WTC11 (cell line): ENCODE measurements around the gene FBF1. TPM values are rescaled to one million over a fixed set of nuclear protein-coding genes. Genes with fewer than 3 reads are reported as not detected.

Experiments
- ATAC-seq: fragments of 200-7000 bp; cut with Tn5 transposase; 2 replicates; pipeline ENCODE4 v1.10.0; 2021; ENCODE audit warnings: mild to moderate bottlenecking, moderate library complexity
- CTCF ChIA-PET: fragments of 300-600 bp; sonication (Branson Sonifier 250); formaldehyde crosslinking; loops from one replicate; lab custom pipeline; 2021; ENCODE audit warnings: antibody characterized with exemption; lab: Charles Lee
- POLR2A ChIA-PET: fragments of 350-600 bp; sonication (Branson Sonifier 250); formaldehyde crosslinking; loops from one replicate; lab custom pipeline; 2021; ENCODE audit warnings: antibody characterized with exemption; lab: Charles Lee
- DNase-seq: peaks from one replicate; pipeline ENCODE4 v3.0.0; 2021; ENCODE audit warnings: low spot score
- H3K27ac Mint-ChIP-seq: 2 replicates; pipeline ENCODE4 v1.8.0; 2021; ENCODE audit warnings: mixed read lengths
- H3K27me3 Mint-ChIP-seq: 2 replicates; pipeline ENCODE4 v1.8.0; 2021; ENCODE audit warnings: low read depth, mild to moderate bottlenecking, moderate library complexity, mixed read lengths
- H3K36me3 Mint-ChIP-seq: 2 replicates; pipeline ENCODE4 v1.8.0; 2021; ENCODE audit warnings: mixed read lengths
- H3K4me1 Mint-ChIP-seq: 2 replicates; pipeline ENCODE4 v1.8.0; 2022; ENCODE audit warnings: mixed read lengths
- H3K4me3 Mint-ChIP-seq: 2 replicates; pipeline ENCODE4 v1.8.0; 2021; ENCODE audit warnings: mild to moderate bottlenecking, moderate library complexity, mixed read lengths
- H3K9me3 Mint-ChIP-seq: 2 replicates; pipeline ENCODE4 v1.8.0; 2021; ENCODE audit warnings: mixed read lengths
- CBFB ChIP-seq: sonication (generic); formaldehyde crosslinking; IDR thresholded peaks from 2 replicates; pipeline ENCODE4 v1.8.1; 2022; ENCODE audit warnings: mild to moderate bottlenecking, low read depth, missing genetic modification reagents
- EMX1 ChIP-seq: fragments of 250-450 bp; sonication (Bioruptor Pico); IDR thresholded peaks from 2 replicates; pipeline ENCODE4 v1.8.0; 2021; ENCODE audit warnings: mild to moderate bottlenecking
- ETV6 ChIP-seq: sonication (generic); formaldehyde crosslinking; IDR thresholded peaks from 2 replicates; pipeline ENCODE4 v1.8.1; 2022; ENCODE audit warnings: mild to moderate bottlenecking, missing genetic modification reagents
- FOXP1 ChIP-seq: sonication (generic); formaldehyde crosslinking; IDR thresholded peaks from 2 replicates; pipeline ENCODE4 v1.8.0; 2022; ENCODE audit warnings: missing genetic modification reagents, mild to moderate bottlenecking, moderate library complexity, borderline replicate concordance
- GRHL2 ChIP-seq: fragments of 250-450 bp; sonication (Bioruptor Pico); IDR thresholded peaks from 2 replicates; pipeline ENCODE4 v1.8.0; 2022; ENCODE audit warnings: mild to moderate bottlenecking, moderate library complexity; ENCODE audit not compliant: insufficient replicate concordance, severe bottlenecking
- GTF2I ChIP-seq: fragments of 250-450 bp; sonication (Bioruptor Pico); conservative IDR thresholded peaks from 2 replicates; pipeline ENCODE4 v1.4.0; 2021; ENCODE audit warnings: mild to moderate bottlenecking
- JUN ChIP-seq: sonication (generic); formaldehyde crosslinking; IDR thresholded peaks from 2 replicates; pipeline ENCODE4 v1.8.0; 2023; ENCODE audit warnings: mild to moderate bottlenecking, missing genetic modification reagents
- KAT7 ChIP-seq: sonication (generic); formaldehyde crosslinking; IDR thresholded peaks from 2 replicates; pipeline ENCODE4 v1.8.1; 2023; ENCODE audit warnings: missing genetic modification reagents, mild to moderate bottlenecking, borderline replicate concordance
- ZNF219 ChIP-seq: sonication (generic); formaldehyde crosslinking; IDR thresholded peaks from 2 replicates; pipeline ENCODE4 v1.8.0; 2023; ENCODE audit warnings: missing genetic modification reagents, mild to moderate bottlenecking, borderline replicate concordance
- ZNF232 ChIP-seq: sonication (generic); formaldehyde crosslinking; IDR thresholded peaks from 2 replicates; pipeline ENCODE4 v1.8.0; 2022; ENCODE audit warnings: mild to moderate bottlenecking, missing genetic modification reagents
- ZNF671 ChIP-seq: fragments of 250-450 bp; sonication (Bioruptor Pico); IDR thresholded peaks from 2 replicates; pipeline ENCODE4 v1.8.0; 2021; ENCODE audit warnings: mild to moderate bottlenecking
- total RNA-seq: library from RNA; stranded (reverse); gene quantifications from 3 replicates; pipeline ENCODE4 v1.2.3, GENCODE V29; 2021
- TF ChIP-seq, protein P1 (sequence below): fragments of 250-450 bp; sonication (Bioruptor Pico); conservative IDR thresholded peaks from 2 replicates; pipeline ENCODE4 v1.9.0; 2021; ENCODE audit warnings: mild to moderate bottlenecking
- TF ChIP-seq, protein P2 (sequence below): sonication (generic); formaldehyde crosslinking; IDR thresholded peaks from 2 replicates; pipeline ENCODE4 v1.8.0; 2022; ENCODE audit warnings: mild to moderate bottlenecking, missing genetic modification reagents
- TF ChIP-seq, protein P3 (sequence below): sonication (generic); formaldehyde crosslinking; conservative IDR thresholded peaks from 2 replicates; pipeline ENCODE4 v1.8.1; 2022; ENCODE audit warnings: mild to moderate bottlenecking, missing genetic modification reagents
- TF ChIP-seq, protein P4 (sequence below): fragments of 250-450 bp; sonication (Bioruptor Pico); IDR thresholded peaks from 2 replicates; pipeline ENCODE4 v1.9.0; 2021; ENCODE audit warnings: mild to moderate bottlenecking, borderline replicate concordance
- TF ChIP-seq, protein P5 (sequence below): fragments of 200-600 bp; IDR thresholded peaks from 2 replicates; pipeline ENCODE4 v1.8.0; 2022; ENCODE audit warnings: antibody characterized with exemption
- TF ChIP-seq, protein P6 (sequence below): sonication (generic); formaldehyde crosslinking; IDR thresholded peaks from 2 replicates; pipeline ENCODE4 v1.8.1; 2022; ENCODE audit warnings: missing genetic modification reagents, borderline replicate concordance
- TF ChIP-seq, protein P7 (sequence below): fragments of 250-450 bp; sonication (Bioruptor Pico); IDR thresholded peaks from 2 replicates; pipeline ENCODE4 v1.9.0; 2021; ENCODE audit warnings: moderate library complexity, mild to moderate bottlenecking, inconsistent platforms, borderline replicate concordance

FBF1 gene
- total RNA-seq, 1 experiment from 2014 or later: 19.8 TPM

DNA sequence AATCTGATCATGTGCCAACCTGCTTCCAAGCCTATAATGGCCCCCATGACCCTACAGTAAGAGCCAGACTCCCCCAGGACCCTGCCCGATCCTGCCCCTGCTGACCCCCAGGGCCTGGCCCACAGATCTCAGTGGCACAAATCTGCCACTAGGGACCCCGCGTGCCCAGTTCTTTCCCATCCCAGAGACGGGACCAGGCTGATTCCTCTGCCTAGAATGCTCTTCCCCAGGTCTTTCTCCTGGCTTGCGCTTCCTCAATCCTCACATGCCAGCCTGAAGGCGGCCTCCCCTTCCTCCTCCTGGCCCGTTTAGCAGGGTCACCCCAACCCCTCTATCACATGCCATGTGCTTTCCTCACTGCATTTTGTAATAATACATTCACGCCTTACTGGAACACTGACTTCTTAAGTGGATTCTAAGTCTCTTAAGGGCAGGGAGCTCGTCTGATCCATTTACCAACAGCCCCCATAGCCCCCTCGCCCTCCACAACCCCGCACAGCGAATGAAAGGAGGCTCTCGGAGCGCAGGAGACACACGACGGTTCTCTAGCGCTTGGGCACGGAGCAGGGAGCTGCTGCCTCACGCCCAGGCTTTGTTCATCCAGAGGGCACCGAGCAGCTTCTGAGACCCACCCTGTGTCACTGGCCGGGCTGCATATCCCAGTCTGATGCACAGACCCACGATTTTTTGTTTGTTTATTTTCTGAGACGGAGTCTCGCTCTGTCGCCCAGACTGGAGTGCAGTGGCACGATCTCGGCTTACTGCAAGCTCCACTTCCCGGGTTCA is 45.3 kb downstream of the FBF1 start (continued):
- TF ChIP-seq, protein P1, sequence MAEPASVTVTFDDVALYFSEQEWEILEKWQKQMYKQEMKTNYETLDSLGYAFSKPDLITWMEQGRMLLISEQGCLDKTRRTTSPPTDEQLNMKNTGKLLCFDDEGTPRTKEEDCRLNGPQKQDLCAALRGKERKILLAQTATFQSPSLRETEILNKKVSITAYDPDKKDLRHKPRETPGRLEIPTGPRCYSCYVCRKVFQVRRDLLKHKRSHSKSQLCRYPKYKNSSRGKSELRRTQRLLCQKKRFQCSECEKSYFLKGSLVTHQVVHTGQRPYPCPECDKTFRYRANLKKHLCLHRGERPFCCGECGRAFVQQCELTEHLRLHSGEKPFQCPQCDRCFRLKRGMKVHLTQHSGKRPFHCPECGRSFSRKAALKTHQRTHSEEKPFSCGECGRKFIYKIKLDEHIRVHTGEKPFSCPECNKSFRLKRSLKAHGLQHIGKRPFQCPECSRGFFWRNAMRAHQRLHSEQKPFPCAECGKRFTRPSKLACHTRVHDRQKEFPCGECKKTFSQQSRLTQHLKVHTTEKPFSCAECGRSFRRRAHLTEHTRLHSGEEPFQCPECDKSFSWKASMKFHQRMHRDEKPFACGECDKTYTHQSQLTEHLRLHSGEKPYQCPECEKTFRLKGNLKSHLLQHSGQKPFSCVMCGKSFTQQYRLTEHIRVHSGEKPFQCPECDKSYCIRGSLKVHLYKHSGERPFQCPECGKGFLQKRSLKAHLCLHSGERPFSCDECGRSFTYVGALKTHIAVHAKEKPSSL (CRISPR knock-in tag): no peak
- TF ChIP-seq ZNF671 (CRISPR knock-in tag) (no peak), ZNF232 (CRISPR knock-in tag) (peak; percentile 44; the same call in 1 of the 2 replicates), JUN (CRISPR knock-in tag) (no peak), GTF2I (CRISPR knock-in tag) (no peak), KAT7 (CRISPR knock-in tag) (no peak), EMX1 (CRISPR knock-in tag) (no peak)
- TF ChIP-seq, protein P2, sequence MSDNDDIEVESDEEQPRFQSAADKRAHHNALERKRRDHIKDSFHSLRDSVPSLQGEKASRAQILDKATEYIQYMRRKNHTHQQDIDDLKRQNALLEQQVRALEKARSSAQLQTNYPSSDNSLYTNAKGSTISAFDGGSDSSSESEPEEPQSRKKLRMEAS (CRISPR knock-in tag): 0 out of 2 replicates have a peak, but pooled peaks have one; percentile 7

DNA sequence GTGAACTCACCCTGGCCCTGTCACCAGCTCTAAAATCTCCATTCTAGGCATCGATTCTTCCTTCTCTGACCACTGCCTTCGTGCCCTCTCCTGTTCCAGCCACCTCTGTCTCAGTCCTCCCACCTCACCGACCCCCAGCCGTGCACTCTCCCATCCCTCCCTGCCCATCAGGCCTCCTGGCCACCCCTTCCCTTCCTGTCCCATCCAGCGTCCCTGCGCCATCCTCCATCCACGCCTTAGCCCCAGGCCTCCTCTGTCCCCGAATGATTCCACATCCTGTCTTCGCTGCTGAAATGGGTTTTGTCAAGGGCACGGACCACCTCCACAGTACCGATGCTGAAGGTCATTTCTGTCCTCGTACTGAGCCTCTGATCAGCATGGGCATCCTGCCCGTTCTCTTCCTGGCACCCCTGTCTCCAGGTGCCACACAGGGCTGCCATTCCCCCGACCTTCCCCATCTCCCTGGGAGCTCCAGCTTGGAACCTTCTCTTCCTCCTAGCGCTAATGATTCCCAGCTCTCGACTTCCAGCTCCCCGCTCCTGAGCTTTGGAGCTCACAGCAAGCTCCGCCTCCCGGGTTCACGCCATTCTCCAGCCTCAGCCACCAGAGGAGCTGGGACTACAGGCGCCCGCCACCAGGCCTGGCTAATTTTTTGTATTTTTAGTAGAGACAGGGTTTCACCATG is 46.7 kb downstream of the FBF1 start:
- no peaks in the 10 kb centered on the region for H3K9me3 Mint-ChIP-seq
- no peaks in the 10 kb centered on the region for H3K27me3 Mint-ChIP-seq
- ATAC-seq (no peak), DNase-seq (no peak)
- ChIA-PET CTCF (interaction anchor here (0.5 to 7.5 kb wide), 16 partner anchors 11 to 774 kb away, joined by 3 to 71 read pairs (median 5); partner anchors contain the start of genes CDK3, MRPL38, TRIM47 and WBP2), POLR2A (interaction anchor here (0.9 kb wide), 2 partner anchors 17 to 39 kb away, joined by 3 read pairs; partner anchors contain the start of gene WBP2)
- H3K27ac Mint-ChIP-seq: peak overlapping the region; percentile 93
- peaks cover 11% of the 10 kb centered on the region for H3K36me3 Mint-ChIP-seq
- peak overlapping the region; percentile 44 for H3K4me3 Mint-ChIP-seq
- peaks cover 26% of the 10 kb centered on the region for H3K4me1 Mint-ChIP-seq
- TF ChIP-seq ZNF671 (CRISPR knock-in tag) (no peak), ZNF219 (CRISPR knock-in tag) (no peak), CBFB (CRISPR knock-in tag) (no peak), ETV6 (CRISPR knock-in tag) (no peak), GRHL2 (CRISPR knock-in tag) (no peak), FOXP1 (CRISPR knock-in tag) (no peak)
- TF ChIP-seq, protein P3, sequence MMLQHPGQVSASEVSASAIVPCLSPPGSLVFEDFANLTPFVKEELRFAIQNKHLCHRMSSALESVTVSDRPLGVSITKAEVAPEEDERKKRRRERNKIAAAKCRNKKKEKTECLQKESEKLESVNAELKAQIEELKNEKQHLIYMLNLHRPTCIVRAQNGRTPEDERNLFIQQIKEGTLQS (CRISPR knock-in tag): no peak
- TF ChIP-seq, protein P4, sequence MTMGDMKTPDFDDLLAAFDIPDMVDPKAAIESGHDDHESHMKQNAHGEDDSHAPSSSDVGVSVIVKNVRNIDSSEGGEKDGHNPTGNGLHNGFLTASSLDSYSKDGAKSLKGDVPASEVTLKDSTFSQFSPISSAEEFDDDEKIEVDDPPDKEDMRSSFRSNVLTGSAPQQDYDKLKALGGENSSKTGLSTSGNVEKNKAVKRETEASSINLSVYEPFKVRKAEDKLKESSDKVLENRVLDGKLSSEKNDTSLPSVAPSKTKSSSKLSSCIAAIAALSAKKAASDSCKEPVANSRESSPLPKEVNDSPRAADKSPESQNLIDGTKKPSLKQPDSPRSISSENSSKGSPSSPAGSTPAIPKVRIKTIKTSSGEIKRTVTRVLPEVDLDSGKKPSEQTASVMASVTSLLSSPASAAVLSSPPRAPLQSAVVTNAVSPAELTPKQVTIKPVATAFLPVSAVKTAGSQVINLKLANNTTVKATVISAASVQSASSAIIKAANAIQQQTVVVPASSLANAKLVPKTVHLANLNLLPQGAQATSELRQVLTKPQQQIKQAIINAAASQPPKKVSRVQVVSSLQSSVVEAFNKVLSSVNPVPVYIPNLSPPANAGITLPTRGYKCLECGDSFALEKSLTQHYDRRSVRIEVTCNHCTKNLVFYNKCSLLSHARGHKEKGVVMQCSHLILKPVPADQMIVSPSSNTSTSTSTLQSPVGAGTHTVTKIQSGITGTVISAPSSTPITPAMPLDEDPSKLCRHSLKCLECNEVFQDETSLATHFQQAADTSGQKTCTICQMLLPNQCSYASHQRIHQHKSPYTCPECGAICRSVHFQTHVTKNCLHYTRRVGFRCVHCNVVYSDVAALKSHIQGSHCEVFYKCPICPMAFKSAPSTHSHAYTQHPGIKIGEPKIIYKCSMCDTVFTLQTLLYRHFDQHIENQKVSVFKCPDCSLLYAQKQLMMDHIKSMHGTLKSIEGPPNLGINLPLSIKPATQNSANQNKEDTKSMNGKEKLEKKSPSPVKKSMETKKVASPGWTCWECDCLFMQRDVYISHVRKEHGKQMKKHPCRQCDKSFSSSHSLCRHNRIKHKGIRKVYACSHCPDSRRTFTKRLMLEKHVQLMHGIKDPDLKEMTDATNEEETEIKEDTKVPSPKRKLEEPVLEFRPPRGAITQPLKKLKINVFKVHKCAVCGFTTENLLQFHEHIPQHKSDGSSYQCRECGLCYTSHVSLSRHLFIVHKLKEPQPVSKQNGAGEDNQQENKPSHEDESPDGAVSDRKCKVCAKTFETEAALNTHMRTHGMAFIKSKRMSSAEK (CRISPR knock-in tag): no peak
- TF ChIP-seq, protein P5, sequence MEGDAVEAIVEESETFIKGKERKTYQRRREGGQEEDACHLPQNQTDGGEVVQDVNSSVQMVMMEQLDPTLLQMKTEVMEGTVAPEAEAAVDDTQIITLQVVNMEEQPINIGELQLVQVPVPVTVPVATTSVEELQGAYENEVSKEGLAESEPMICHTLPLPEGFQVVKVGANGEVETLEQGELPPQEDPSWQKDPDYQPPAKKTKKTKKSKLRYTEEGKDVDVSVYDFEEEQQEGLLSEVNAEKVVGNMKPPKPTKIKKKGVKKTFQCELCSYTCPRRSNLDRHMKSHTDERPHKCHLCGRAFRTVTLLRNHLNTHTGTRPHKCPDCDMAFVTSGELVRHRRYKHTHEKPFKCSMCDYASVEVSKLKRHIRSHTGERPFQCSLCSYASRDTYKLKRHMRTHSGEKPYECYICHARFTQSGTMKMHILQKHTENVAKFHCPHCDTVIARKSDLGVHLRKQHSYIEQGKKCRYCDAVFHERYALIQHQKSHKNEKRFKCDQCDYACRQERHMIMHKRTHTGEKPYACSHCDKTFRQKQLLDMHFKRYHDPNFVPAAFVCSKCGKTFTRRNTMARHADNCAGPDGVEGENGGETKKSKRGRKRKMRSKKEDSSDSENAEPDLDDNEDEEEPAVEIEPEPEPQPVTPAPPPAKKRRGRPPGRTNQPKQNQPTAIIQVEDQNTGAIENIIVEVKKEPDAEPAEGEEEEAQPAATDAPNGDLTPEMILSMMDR: no peak
- TF ChIP-seq, protein P6, sequence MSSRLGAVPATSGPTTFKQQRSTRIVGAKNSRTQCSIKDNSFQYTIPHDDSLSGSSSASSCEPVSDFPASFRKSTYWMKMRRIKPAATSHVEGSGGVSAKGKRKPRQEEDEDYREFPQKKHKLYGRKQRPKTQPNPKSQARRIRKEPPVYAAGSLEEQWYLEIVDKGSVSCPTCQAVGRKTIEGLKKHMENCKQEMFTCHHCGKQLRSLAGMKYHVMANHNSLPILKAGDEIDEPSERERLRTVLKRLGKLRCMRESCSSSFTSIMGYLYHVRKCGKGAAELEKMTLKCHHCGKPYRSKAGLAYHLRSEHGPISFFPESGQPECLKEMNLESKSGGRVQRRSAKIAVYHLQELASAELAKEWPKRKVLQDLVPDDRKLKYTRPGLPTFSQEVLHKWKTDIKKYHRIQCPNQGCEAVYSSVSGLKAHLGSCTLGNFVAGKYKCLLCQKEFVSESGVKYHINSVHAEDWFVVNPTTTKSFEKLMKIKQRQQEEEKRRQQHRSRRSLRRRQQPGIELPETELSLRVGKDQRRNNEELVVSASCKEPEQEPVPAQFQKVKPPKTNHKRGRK (CRISPR knock-in tag): no peak
- TF ChIP-seq, protein P2 (CRISPR knock-in tag): no peak
- TF ChIP-seq, protein P7, sequence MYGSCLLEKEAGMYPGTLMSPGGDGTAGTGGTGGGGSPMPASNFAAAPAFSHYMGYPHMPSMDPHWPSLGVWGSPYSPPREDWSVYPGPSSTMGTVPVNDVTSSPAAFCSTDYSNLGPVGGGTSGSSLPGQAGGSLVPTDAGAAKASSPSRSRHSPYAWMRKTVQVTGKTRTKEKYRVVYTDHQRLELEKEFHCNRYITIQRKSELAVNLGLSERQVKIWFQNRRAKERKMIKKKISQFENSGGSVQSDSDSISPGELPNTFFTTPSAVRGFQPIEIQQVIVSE (CRISPR knock-in tag): no peak
